Stimulated activated CD4-positive, alpha-beta T cell treated with anti-CD3 and anti-CD28 coated beads, TNF-alpha, amount 100 ng/mL, for 24 hours (primary cell): Measurements from ENCODE around the gene PLSCR5.

ENCODE experiments used
- DNase-seq, 3 experiments: peaks; one replicate each; pipeline ENCODE4 v3.0.0-alpha.2; 2020; ENCODE audit warnings: low read depth in 3 of 3

The PLSCR5 gene

DNA sequence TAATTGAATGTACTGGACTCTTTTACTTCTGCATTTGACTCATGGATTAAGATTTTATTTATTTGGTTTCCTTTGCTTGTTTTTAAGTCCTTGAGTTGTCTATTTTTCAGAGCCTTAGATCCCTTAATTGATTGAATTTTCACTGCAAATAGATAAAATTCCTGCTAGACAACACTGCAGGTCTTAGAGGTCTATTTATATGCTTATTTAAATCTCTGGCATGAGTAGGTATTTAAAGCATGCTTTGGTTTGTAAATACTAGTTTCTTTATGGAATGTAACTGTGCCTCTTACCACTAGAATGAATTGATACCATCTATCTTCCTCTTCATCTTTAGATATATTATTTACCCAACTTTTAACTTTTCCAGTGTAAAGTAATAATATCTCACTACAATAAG is 20.0 kb downstream of the PLSCR5 start:
- DNase-seq = no peak

DNA sequence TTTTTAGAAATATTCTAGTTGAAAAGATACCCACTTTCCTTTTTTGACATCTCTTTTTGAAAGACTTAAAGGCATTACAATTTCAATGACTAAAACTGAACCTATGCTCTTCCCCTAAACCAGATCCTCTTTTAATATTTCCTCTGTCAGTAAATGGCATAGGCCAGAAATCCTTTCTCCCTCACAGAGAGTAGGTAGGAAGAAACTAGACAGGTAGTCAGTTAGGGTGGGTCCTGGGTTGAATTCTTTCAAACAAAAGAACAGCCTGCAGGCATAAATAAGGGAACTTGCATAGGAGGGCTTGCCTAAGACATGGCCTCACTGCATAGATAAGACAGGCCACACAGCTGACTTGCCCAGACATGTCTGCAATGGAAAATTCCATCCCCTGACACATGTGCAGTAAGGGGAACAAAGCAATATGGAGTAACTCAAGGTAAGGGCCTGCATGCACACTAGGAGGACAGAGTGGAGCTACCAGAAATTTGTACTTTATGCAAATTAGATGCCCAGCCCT is 23.1 kb downstream of the PLSCR5 start:
- no peak for DNase-seq

DNA sequence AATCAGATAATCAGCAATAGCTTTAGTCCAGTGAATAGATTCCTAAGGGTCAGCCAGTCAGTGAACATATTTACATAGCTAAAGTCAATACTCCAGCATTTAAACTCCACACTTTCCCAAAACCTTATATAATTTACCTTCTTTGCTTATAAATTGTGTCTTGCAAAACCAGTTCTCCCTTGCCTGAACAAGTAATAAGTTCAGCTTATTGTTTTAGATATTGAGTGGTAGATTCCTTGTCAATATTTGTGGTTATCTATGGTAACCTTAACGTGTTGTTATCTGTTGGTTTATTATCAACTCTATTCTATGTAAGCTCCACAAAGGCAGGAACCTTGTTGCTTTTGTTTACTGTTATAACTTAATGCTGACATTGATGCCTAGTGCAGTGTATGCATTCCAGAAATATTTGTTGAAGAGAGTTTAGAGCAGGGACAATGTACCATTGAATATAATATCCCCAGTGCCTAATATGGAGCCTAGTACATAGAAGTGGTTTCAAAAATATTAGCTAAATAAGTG is 24.0 kb downstream of the PLSCR5 start:
- no peak for DNase-seq

DNA sequence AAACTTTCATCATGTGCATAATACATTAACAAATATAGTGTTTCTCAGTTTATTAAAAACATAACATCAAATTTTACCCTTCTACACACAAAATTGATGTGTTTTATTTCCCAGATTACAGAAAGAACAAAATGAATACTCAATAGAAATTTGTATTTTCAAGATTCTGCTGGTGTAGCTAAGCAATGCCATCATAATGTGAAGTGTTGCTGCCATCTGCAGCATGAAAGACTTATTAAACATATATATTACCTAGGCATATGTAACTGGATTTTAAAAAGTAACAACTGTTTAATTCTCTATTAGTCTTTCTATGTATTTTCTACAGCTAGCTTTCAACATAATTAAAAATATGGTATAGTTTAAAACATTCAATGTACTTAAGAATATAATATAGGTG is 27.5 kb downstream of the PLSCR5 start:
- peak in 1 of 3 experiments; percentile 13 for DNase-seq

DNA sequence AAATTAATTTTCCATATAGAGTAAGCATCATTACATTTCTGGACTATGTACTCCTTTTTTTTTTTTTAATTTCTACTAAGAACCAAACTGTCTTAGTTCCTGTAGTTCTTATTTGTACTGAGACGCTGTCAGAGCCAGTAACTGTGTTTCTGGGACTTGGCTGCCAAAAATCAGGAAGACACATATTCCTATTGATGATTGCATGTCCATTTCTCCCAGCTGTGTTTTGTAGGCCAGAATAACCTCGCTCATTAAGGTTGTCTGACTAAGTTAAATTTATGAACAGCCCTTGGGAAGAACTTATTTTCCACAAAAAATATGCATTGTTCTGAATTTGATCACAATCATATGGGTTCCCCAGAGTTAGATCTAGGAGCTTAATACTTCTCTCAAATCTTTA is 29.5 kb downstream of the PLSCR5 start:
- DNase-seq = no peak

DNA sequence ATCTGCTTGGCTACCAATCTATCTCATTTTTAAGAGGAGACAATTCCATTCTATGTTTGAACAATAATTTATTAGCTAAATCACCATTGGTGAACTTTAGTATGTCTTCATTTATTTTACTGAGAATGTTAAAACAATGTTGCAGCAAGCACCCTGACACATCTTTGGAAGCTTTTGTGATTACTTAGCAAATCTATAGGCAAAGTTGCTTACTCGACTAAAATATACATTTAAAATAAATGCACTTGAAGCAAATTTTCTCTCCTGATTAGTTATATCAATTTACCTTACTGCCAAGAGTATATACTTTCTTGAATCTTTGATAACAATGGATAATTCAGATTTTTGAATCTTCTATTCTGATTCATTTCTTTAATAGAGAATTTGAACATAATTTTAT is 31.0 kb downstream of the PLSCR5 start:
- no peak for DNase-seq

DNA sequence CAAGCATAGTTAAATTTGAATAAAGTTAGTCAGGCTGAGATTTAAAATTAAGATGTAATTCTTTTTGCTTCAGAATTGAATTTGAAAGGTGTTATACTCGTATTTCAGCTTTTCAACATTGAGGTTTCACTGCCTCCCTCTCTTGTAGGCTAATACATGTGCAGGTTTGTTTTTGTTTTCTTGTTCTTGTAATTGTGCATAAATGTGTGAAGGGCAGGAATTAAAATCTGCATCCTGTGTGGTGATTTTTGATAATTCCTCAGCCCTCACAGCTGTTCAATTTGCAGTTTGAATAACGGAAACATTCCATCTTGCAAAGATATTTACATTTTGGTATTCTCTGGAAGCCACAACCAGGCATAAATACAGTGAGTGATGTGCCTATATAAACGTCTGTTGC is 35.8 kb downstream of the PLSCR5 start:
- no peak for DNase-seq

DNA sequence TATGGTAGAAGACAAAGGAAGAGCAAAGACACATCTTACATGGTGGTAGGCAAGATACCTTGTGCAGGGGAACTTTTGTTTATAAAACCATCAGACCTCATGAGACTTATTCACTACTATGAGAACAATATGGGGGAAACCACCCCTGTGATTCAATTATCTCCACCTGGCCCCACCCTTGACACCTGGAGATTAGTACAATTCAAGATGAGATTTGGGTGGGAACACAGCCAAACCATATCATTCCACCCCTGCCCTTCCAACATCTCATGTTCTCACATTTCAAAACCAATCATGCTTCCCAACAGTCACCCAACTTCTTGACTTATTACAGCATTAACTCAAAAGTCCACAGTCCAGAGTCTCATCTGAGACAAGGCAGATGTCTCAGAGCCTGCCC is 39.0 kb downstream of the PLSCR5 start:
- no peak for DNase-seq

DNA sequence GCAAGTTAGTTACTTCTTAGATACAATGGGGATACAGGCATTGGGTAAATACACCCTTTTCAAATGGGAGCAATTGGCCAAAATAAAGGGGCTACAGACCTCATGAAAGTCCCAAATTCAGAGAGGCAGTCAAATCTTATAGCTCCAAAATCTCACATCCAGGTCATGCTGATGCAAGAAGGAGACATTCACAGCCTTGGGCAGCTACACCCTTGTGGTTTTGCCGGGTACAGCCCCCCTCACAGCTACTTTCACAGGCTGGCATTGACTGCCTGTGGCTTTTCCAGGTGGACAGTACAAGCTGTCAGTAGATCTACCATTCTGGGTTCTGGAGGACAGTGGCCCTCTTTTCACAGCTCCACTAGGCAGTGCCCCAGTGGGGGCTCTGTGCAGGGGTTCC is 43.3 kb downstream of the PLSCR5 start:
- no peak for DNase-seq

DNA sequence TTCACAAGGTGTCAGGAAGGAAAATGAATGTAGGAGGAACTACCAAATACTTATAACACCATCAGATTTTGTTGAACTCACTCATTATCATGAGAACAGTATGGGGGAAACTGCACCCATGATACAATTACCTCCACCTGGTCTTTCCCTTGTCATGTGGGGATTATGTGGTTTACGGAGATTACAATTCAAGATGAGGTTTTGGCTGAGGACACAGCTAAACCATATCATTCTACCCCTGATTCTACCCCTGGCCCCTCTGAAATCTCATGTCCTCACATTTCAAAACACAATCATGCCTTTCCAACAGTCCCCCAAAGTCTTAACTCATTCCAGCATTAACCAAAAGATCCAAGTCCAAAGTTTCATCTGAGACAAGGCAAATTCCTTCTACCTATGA is 43.7 kb downstream of the PLSCR5 start:
- no peak for DNase-seq

DNA sequence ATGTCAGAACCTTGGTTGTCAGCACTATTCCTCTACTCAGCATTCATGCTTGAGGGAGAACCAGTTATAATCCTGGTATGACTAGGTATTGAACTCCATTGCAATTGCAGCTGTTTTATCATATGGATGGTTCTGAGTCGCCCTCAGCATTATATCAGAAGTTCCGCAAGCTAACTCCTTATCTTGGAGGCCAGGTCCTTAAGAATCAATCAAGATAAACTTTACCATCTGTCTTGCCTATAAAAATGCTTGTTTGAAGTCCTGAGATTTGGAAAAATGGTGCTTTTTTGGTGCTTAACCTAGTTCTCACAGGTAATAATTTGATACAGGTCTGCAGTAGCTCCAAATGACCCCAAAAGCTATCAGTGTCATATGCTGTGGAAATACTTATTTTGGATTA is 44.5 kb downstream of the PLSCR5 start:
- no peak for DNase-seq

DNA sequence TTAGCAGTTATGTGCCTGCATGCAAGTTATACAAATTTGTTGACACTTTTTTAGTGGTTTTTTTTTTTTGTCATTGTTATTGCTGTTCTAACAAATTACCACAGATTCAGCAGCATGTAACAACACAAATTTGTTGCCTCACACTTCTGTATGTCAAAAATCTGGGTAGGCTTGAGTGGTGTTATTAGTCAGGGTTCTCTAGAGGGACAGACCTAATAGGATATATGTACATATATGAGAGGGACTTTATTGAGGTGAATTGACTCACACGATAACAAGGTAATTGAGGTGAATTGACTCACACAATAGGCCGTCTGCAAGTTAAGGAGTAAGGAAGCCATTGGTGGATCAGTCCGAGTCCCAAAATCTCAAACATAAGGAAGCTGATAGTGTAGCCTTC is 45.8 kb downstream of the PLSCR5 start:
- no peak for DNase-seq

DNA sequence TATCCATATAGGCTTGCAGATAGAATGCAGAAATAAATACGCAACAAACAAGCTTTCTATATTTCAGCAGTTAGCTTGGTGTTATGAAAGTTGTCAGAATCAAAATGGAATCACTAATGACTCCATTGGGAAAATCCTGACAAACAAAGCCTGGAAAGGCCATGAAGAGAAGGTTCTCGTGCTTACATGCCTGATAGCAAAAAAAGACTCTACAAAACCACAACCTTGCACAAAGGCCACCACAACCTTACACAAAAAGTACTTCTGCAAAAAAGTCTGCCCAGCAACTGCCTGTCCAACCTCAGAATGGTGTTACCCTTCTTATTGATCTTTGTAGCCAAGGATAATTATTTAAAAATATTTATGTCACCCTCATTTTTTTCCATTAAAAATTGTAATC is 46.4 kb downstream of the PLSCR5 start:
- DNase-seq = no peak

DNA sequence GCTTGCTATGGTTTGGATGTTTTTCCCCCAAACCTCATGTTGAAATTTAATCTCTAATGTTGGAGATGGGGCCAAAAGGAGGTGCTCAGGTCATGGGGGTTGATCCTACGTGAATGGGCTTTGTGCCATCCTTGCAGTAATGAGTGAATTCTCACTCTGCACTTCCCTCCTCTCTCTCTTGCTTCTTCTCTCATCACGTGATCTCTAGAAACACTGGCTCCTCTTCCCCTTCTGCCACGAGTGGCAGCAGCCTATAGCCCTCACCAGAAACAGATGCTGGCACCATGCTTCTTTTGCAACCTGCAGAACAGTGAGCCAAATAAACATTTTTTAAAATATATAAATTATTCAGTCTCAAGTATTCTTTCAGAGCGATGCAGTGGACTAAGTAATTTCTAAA is 47.4 kb downstream of the PLSCR5 start:
- no peak for DNase-seq

DNA sequence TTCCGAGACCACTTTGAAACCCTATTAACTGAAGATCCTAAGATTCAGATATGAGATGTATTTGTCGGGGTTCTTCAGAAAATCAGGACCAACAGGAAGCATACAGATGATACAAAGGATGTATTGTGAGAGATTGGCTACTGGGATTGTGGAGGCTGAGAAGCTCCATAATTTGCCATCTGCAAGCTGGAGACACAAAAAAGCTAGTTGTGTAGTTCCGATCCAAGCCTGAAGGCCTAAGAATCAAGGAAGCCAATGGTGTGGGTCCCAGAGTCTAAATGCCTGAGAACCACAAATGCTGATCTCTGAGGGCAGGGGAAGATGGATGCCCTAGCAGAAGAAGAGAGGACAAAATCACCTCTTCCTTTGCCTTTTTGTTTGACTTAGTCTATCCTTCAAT is 49.8 kb downstream of the PLSCR5 start:
- no peak for DNase-seq

DNA sequence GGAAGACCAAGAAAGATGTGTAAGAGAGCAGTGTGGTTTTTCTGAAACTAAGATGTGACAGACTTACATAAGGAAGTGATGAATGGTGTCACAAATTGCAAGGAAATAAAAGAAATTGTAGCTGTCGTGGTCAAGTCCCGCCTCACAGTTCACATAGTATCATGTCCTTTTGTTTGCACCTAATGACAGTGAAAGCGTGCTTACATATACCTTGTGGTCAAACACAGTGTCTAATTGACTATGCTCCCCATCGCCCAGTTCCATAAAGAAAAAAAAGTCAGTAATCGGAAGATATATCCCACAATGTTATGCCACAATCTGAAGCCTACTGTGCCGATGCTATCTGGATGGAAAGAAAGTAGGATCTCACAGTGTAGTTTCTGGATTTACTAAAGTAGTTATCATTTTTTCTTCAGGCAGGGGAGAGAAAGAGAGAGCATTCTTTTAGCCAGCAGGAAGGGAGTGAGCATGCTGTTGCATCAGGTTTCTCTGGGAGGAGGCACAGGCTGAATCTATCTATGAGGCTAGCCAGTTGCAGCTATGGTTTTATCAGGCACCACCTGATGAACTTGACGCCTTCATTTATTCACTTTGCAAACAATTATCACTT is 50.9 kb downstream of the PLSCR5 start:
- DNase-seq = no peak

DNA sequence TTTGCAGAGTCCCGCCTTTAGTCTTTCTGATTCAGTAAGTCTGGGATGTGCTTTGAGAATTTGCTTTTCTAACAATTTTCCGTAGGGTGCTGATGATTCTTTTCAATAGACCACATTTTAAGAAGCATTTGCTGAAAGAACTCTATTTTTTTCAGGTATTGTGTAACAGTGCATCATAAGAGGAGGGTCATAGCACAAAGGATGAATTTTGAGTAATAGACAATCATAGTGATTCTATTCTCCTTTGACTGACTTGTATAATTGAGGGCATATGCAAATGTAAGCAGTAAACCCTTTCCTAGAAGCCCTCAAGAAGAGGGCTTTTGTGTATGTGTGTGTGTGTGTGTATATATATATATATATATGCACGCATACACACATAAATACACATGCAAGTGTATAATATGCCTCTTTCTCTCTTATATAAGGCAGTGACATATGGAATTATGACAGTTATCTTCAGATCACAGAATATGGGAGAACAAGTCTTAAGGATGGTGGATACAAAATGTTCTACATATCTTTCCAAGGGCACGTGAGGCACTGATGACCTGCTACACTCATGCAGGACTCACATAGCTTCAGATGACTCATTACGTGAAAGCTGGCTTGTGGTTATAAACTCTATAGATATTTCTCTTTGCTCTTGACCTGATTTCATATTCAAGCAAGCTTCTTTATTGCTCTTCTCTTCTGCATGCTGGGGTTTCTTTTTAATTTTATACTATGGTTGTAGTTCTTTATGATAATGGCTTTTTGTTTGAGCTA is 54.2 kb downstream of the PLSCR5 start:
- no peak for DNase-seq

DNA sequence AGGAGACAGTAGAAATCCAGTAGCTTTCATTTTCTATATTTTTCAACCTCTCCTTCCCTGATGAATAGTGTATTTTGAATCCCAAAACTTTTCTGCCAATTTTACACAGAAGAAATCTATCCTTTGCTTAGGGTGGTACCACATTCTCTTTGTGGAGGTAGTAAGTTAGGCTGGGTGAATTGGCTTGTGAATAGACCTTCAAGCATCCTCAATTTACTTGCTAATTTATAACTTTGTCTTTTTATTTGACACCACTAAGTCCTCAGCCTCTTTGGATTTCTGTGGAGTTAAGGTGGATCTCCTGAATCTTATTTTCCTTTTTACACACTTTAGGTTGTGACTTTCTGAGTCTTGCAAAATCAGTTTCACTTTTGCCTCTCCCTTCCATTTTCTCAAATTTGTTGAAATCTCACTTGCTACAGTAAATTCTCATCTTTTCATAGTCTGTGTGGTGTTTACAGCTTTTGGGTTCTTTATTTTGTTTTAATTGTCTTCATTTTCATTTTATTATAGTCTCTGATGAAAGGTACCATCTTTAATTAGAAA is 55.0 kb downstream of the PLSCR5 start:
- DNase-seq = no peak

DNA sequence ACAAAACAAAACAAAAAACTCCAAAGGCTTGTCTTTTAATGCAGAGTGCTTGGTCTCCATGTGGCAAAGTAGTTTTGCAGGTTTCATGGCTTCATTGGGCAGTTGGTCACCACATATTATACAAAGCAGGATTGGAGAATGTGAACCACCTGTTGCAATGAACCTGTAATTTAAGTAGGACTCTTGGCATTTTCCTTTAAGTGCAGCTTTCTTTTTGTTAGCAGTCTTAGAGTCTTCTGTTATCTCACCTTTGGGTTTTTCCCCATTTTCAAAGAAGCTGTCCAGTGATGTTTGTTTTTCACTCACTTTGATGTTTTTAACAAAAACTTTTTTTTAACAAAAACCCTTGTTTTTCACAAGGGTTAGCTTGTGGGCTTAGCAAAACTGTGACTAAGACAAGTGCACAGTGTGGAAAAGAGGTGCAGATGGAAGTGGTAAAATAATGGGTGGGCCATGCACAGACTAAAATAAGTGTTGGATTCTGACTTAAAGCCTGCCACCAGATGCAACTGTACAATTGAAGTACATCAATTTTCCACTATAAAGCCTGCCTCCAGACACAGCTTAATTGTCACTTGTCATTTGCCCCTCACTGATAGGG is 57.8 kb downstream of the PLSCR5 start:
- DNase-seq = no peak

DNA sequence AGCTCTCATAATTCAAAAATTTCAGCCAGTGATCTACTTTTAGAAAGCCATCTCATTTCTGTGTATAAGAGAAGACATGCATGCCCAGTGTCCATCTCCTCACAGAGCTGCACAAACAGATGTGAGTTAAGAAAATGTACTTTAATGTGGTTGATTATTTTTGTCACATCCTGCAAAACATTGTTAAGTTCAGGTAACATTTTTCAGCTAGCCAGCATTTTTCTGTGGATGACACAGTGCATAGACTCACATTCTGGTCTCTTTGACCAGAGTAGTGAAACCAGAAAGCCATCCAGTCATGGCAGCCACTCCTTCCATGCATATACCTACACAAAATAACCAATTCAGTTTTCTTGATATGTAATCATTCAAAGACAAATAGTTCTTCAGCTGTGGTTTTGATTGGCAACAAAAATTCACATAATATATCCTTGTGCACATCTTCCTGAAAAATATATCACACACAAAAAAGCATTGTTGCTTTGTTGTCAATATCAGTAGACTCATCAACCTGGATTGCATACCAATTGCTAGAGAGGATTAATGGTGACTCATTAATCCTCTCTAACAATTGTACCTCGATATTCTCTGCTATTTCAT is 58.7 kb downstream of the PLSCR5 start:
- no peak for DNase-seq

DNA sequence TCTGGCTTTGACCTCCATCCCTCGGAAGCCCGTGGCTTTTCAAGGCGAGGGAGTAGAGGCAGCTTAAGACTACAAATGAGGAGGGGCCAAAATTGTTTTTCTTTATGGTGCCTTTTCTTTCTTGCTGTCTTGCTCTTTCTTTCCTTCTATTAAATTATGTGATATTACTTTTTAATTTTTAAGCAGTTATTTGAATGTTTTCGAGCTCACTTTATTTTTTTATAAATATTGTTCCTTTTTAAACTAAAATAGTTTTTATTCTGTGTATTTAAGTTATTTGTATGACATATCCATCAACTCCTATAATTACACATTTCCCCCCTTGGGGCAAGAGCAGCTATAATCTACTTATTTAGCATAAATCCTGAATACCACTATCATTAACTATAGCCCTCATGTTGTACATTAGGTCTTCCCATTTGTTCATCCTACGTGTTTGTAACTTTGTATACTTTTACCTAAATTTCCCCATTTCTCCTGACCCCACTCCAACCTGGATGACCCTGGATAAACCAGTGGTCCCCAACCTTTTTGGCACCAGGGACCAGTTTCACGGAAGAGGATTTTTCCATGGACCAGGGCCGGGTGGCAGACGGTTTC is 60.1 kb downstream of the PLSCR5 start:
- no peak for DNase-seq
